Measurements from ENCODE around the gene PRICKLE2.

The PRICKLE2 gene

DNA sequence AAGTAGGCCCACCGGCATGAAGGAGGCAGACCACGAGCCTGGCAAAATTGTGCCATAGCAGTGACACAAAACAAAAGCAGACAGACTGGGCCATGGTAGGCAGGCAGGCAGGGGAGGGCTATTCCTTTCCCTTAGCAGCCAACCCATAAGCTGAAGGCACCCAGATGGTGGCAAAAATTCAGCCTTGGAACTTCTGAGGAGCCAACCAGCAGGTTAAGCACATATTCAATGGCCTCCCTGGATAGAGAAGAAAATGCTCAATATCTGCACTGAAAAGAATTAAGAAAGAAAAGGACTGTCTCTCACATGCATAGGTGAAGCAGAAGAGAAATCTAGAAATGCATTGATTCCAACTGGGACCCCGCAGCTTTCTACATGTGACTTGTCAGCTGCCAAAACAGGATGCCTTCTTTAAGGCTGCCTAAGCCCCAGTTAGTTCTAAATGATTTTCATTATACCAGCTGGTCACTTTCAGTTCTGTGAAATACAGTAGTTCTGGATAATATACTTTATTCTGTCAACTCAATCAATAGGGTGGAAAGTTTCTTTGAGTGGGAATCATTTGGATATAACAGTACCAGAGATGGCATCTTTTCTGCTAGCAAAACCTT is 2.7 kb downstream of the PRICKLE2 start:
- WGBS (ENCODE audit: extremely low coverage, insufficient coverage, low lambda C conversion rate): no CpG with 5 or more reads among the region's 3 CpGs
- peaks cover 10% of the 10 kb centered on the region for H3K4me1 ChIP-seq (ENCODE audit: control insufficient read depth, low read depth, low read length)

DNA sequence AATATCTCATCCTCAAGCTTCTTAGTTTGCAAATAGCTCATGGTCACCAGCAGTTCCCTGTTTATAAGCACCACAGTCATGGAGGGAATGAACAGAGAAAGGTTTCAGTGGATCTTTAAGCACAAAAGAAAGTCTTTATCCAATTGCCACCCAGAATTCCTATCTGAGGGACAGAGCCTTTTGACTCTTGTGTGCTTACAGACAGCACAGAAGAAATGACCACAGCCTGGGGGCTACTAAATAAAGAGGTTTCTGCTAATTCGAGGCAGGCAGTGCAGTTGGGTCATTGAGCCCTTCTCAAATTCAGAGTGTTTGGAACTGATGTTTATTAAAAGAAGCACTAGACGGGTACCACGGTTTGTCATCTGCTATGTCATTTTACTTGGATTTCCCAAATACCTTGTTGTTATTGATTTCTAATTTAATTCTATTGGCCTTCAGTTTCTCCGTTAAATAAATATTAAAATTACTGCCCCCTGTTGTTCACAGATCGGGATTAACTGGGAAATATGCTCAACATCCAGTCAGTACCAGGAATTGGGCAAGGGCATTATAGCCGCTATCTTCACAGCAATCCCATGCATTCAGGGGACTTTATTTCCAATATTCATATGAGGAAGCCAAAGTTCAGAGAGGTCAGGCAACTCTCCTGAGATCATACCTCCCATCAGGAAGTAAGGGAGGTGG is 3.6 kb downstream of the PRICKLE2 start:
- Histone ChIP-seq H3K4me1 (ENCODE audit: control insufficient read depth, low read depth, low read length) (peaks cover 10% of the 10 kb centered on the region), H3K4ac (ENCODE audit: low read depth, low read length) (no peak overlapping the region), H3K79me2 (ENCODE audit: control insufficient read depth, insufficient read depth, low read length) (no peaks in the 10 kb centered on the region), H2BK15ac (replicated peaks; ENCODE audit: low read depth) (no peak overlapping the region), H3K27ac (ENCODE audit: low read depth, low read length) (no peak overlapping the region), H3K36me3 (ENCODE audit: control insufficient read depth, insufficient read depth, low read length) (no peaks in the 10 kb centered on the region), H2BK5ac (ENCODE audit: low read length) (no peak overlapping the region), H3K23ac (ENCODE audit: low read length) (no peak overlapping the region), H2AK5ac (ENCODE audit: low read length) (no peak overlapping the region), H2BK120ac (ENCODE audit: low read depth, low read length) (no peak overlapping the region), H3K4me3 (ENCODE audit: low read length) (no peak overlapping the region), H4K5ac (ENCODE audit: low read length) (no peak overlapping the region), H3K56ac (ENCODE audit: low read length) (no peak overlapping the region), H3K18ac (ENCODE audit: low read length) (no peak overlapping the region), H3K4me2 (ENCODE audit: low read length) (no peak overlapping the region), H3K9ac (ENCODE audit: low read length) (no peak overlapping the region), H4K8ac (ENCODE audit: low read depth, low read length) (no peak overlapping the region), H3K79me1 (ENCODE audit: low read length) (no peaks in the 10 kb centered on the region), H3K27me3 (ENCODE audit: insufficient read depth, low read length, poor library complexity) (no peaks in the 10 kb centered on the region)
- no peak for DNase-seq
- no CpG with 5 or more reads among the region's 6 CpGs for WGBS (ENCODE audit: extremely low coverage, insufficient coverage, low lambda C conversion rate)

More for the DNA sequence above, 2.7 kb downstream of the PRICKLE2 start:
- Histone ChIP-seq H4K5ac (ENCODE audit: low read length) (no peak overlapping the region), H3K36me3 (ENCODE audit: control insufficient read depth, insufficient read depth, low read length) (no peaks in the 10 kb centered on the region), H3K27ac (ENCODE audit: low read depth, low read length) (no peak overlapping the region), H3K4me2 (ENCODE audit: low read length) (no peak overlapping the region), H3K4me3 (ENCODE audit: low read length) (no peak overlapping the region), H3K79me2 (ENCODE audit: control insufficient read depth, insufficient read depth, low read length) (no peaks in the 10 kb centered on the region), H3K79me1 (ENCODE audit: low read length) (no peaks in the 10 kb centered on the region), H3K4ac (ENCODE audit: low read depth, low read length) (no peak overlapping the region), H3K23ac (ENCODE audit: low read length) (no peak overlapping the region), H3K56ac (ENCODE audit: low read length) (no peak overlapping the region), H3K9ac (ENCODE audit: low read length) (no peak overlapping the region), H3K18ac (ENCODE audit: low read length) (no peak overlapping the region), H2BK15ac (replicated peaks; ENCODE audit: low read depth) (no peak overlapping the region), H4K8ac (ENCODE audit: low read depth, low read length) (no peak overlapping the region), H2AK5ac (ENCODE audit: low read length) (no peak overlapping the region), H2BK5ac (ENCODE audit: low read length) (no peak overlapping the region), H3K27me3 (ENCODE audit: insufficient read depth, low read length, poor library complexity) (no peaks in the 10 kb centered on the region), H2BK120ac (ENCODE audit: low read depth, low read length) (no peak overlapping the region)
- no peak for DNase-seq

DNA sequence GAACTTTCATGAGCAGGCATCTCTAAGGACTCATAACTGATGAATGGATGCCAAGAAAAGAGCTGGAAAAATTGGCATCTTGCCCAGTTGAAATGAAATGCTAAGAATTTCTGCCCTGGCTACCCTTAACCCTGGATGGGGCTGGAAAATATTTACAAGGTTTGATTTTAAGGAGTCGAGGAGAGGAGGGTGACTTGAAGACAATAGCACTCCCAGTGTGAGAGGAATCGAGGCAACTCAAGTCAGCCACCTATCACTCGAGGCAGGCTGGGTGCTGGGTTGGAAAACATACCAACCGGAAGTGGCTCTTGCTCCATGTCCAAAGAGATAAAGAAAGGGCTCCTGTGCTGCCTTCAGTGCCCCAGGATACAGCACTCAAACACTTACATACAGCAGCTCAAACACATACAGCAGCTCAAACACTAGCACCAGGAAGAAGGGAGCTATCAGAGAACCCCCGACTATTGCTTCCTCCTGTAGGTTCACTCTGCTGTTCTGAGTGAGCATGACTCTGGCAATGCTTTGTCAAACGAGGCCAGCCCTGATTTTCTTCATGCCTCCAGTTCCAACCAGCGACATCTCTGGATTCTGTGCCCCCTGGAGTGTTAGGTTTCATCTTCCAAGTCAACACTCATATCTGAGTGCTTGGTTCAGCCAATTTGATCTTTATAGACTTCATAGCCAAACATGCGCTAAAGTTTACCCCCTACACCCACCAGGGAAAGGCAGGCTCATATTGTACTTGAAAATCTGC is 4.9 kb downstream of the PRICKLE2 start:
- H2BK5ac ChIP-seq (ENCODE audit: low read length): no peak overlapping the region
- WGBS (ENCODE audit: extremely low coverage, insufficient coverage, low lambda C conversion rate): no CpG with 5 or more reads among the region's 8 CpGs
- no peak overlapping the region for H2BK15ac ChIP-seq (replicated peaks; ENCODE audit: low read depth)
- no peak overlapping the region for H3K4me2 ChIP-seq (ENCODE audit: low read length)
- no peak overlapping the region for H3K56ac ChIP-seq (ENCODE audit: low read length)
- H3K4me3 ChIP-seq (ENCODE audit: low read length): no peak overlapping the region
- H3K4me1 ChIP-seq (ENCODE audit: control insufficient read depth, low read depth, low read length): peaks cover 10% of the 10 kb centered on the region
- no peak overlapping the region for H3K18ac ChIP-seq (ENCODE audit: low read length)
- no peak overlapping the region for H2AK5ac ChIP-seq (ENCODE audit: low read length)
- H3K79me2 ChIP-seq (ENCODE audit: control insufficient read depth, insufficient read depth, low read length): no peaks in the 10 kb centered on the region
- DNase-seq: no peak
- no peak overlapping the region for H3K4ac ChIP-seq (ENCODE audit: low read depth, low read length)
- no peaks in the 10 kb centered on the region for H3K27me3 ChIP-seq (ENCODE audit: insufficient read depth, low read length, poor library complexity)
- no peaks in the 10 kb centered on the region for H3K36me3 ChIP-seq (ENCODE audit: control insufficient read depth, insufficient read depth, low read length)
- H3K23ac ChIP-seq (ENCODE audit: low read length): no peak overlapping the region
- H3K79me1 ChIP-seq (ENCODE audit: low read length): no peaks in the 10 kb centered on the region
- no peak overlapping the region for H4K8ac ChIP-seq (ENCODE audit: low read depth, low read length)
- no peak overlapping the region for H2BK120ac ChIP-seq (ENCODE audit: low read depth, low read length)
- H3K27ac ChIP-seq (ENCODE audit: low read depth, low read length): no peak overlapping the region
- H3K9ac ChIP-seq (ENCODE audit: low read length): no peak overlapping the region
- H4K5ac ChIP-seq (ENCODE audit: low read length): no peak overlapping the region

DNA sequence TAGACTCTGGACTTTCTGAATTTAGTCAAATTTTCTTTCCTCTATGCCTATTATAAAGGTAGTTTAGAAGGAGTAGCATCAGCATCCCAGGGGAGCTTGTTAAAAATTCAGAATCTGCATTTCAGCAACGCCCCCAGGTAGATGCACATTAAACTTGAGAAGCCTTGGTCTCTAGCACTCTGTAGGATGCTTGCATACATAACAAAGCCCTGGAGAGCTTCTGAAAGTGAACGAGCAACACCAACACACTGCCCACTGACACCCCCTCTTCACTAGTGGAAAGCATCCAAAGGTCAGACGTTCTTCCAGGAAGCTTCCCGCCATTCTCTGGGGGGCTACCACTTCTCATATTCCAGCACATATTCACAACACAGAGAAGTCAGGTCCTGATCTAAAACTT is 6.5 kb downstream of the PRICKLE2 start:
- Histone ChIP-seq H2BK5ac (ENCODE audit: low read length) (no peak overlapping the region), H3K4ac (ENCODE audit: low read depth, low read length) (no peak overlapping the region), H3K79me2 (ENCODE audit: control insufficient read depth, insufficient read depth, low read length) (no peaks in the 10 kb centered on the region), H4K5ac (ENCODE audit: low read length) (no peak overlapping the region), H3K27ac (ENCODE audit: low read depth, low read length) (no peak overlapping the region), H4K8ac (ENCODE audit: low read depth, low read length) (no peak overlapping the region), H3K9ac (ENCODE audit: low read length) (no peak overlapping the region), H3K79me1 (ENCODE audit: low read length) (no peaks in the 10 kb centered on the region), H3K4me1 (ENCODE audit: control insufficient read depth, low read depth, low read length) (peaks cover 10% of the 10 kb centered on the region), H3K27me3 (ENCODE audit: insufficient read depth, low read length, poor library complexity) (no peaks in the 10 kb centered on the region), H3K4me2 (ENCODE audit: low read length) (no peak overlapping the region), H2BK120ac (ENCODE audit: low read depth, low read length) (no peak overlapping the region), H3K36me3 (ENCODE audit: control insufficient read depth, insufficient read depth, low read length) (no peaks in the 10 kb centered on the region), H3K23ac (ENCODE audit: low read length) (no peak overlapping the region), H2AK5ac (ENCODE audit: low read length) (no peak overlapping the region), H2BK15ac (replicated peaks; ENCODE audit: low read depth) (no peak overlapping the region), H3K18ac (ENCODE audit: low read length) (no peak overlapping the region), H3K56ac (ENCODE audit: low read length) (no peak overlapping the region), H3K4me3 (ENCODE audit: low read length) (no peak overlapping the region)
- no CpG with 5 or more reads among the region's 4 CpGs for WGBS (ENCODE audit: extremely low coverage, insufficient coverage, low lambda C conversion rate)
- no peak for DNase-seq

DNA sequence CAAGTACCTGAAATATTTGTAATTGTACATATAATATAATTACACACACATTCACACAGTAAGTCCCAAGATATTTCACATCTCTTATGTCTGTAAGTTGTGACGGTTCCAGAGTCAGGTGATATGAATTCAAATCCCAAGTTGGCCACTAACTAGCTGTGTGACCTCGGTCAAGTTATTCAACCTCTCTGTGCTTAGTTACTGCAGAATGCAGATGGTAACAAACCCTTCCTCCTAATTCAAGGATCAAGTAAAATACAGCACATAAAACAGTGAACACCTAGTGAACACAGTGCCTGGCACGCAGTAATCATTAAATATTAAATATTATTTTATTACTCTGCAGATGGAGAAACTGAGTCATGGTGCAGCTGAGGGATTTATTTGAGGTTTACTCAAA is 6.9 kb downstream of the PRICKLE2 start:
- no peak for DNase-seq
- Histone ChIP-seq H2AK5ac (ENCODE audit: low read length) (no peak overlapping the region), H3K27me3 (ENCODE audit: insufficient read depth, low read length, poor library complexity) (no peaks in the 10 kb centered on the region), H2BK120ac (ENCODE audit: low read depth, low read length) (no peak overlapping the region), H3K9ac (ENCODE audit: low read length) (no peak overlapping the region), H3K36me3 (ENCODE audit: control insufficient read depth, insufficient read depth, low read length) (no peaks in the 10 kb centered on the region), H2BK15ac (replicated peaks; ENCODE audit: low read depth) (no peak overlapping the region), H3K23ac (ENCODE audit: low read length) (no peak overlapping the region), H2BK5ac (ENCODE audit: low read length) (no peak overlapping the region), H3K79me2 (ENCODE audit: control insufficient read depth, insufficient read depth, low read length) (no peaks in the 10 kb centered on the region), H4K5ac (ENCODE audit: low read length) (no peak overlapping the region), H3K56ac (ENCODE audit: low read length) (no peak overlapping the region), H4K8ac (ENCODE audit: low read depth, low read length) (no peak overlapping the region), H3K18ac (ENCODE audit: low read length) (no peak overlapping the region), H3K4me2 (ENCODE audit: low read length) (no peak overlapping the region), H3K4me1 (ENCODE audit: control insufficient read depth, low read depth, low read length) (peaks cover 10% of the 10 kb centered on the region), H3K27ac (ENCODE audit: low read depth, low read length) (no peak overlapping the region), H3K79me1 (ENCODE audit: low read length) (no peaks in the 10 kb centered on the region), H3K4me3 (ENCODE audit: low read length) (no peak overlapping the region), H3K4ac (ENCODE audit: low read depth, low read length) (no peak overlapping the region)
- WGBS (ENCODE audit: extremely low coverage, insufficient coverage, low lambda C conversion rate): no CpG with 5 or more reads among the region's 3 CpGs
